ENCODE measurements around the gene ATP6V0A4. TPM values are rescaled to one million over a fixed set of nuclear protein-coding genes. Genes with fewer than 3 reads are reported as not detected.

ATP6V0A4 gene
- total and polyA plus RNA-seq, 2 of the 13 experiments (the other 11 are each of a cell fraction or from before 2014, with no cell fraction given) = 0.24 to 0.25 TPM

DNA sequence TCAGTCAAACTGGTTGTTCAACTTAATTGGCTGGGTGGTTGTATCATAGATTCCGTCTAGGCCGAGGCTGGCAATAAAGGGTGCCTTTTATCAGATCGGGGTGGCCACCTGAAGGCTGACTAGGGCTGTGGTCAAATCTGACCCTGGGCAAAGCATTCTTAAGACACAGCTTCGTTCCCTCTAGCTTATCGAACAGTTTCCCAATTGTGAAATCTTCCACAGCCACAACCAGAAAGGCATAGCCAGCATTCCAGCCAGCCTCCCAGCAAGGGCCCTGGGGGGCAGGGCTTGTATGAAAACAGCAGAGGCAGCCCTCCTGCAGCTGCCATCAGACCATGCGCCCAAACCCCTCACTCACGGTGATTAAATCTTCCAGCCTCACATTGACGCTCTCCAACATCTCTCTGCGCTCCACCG lies 42.7 kb downstream of the ATP6V0A4 start:
- H3K9me3 ChIP-seq (ENCODE audit: low read length) = no peaks in the 10 kb centered on the region
- peaks cover 67% of the 10 kb centered on the region for H3K4me1 ChIP-seq (ENCODE audit: insufficient read depth, low read length)
- WGBS (ENCODE audit: low lambda C conversion rate) = 51% methylated on average over 8 of the region's 10 CpGs
- H3K36me3 ChIP-seq (replicated peaks in 1 of 2; ENCODE audit: control insufficient read depth in 1 of 2, insufficient read depth in 2 of 2, low read length in 2 of 2) = no peaks in the 10 kb centered on the region
- FAIRE-seq (no peak), DNase-seq (ENCODE audit: low spot score) (peak; percentile 14), ATAC-seq (no peak)
- H3K27ac ChIP-seq (ENCODE audit: extremely low read length, insufficient read depth, low read length) = no peak overlapping the region
- no peak overlapping the region for H2AFZ ChIP-seq (ENCODE audit: low read length)
- intact Hi-C loops (cut with micrococcal nuclease; ENCODE audit: unreplicated experiment) (no loop called here), in situ Hi-C loops (cut with HindIII; ENCODE audit: extremely low pct_ligation_motif_present, low pct_unique_long_range_greater_than_20kb) (no loop called here)
- no peak overlapping the region for H3K4me3 ChIP-seq (replicated peaks in 1 of 3; ENCODE audit: insufficient read depth in 1 of 3, low read depth in 2 of 3, low read length in 3 of 3)
- BruUV-seq (replicated peaks) = no TSS peak
- ChIA-PET CTCF (ENCODE audit: low intra/inter-chr PET ratio, low total read pairs) (no interaction called here), POLR2A (no interaction called here)
- H3K27me3 ChIP-seq (ENCODE audit: control insufficient read depth in 1 of 2, insufficient read depth in 2 of 2, low read length in 2 of 2) = peaks cover 0 to 3% of the 10 kb centered on the region in 2 experiments; a peak in 1 of 5 replicates
- no peak overlapping the region for H3K9ac ChIP-seq (ENCODE audit: insufficient read depth, low read depth, low read length)
- H4K20me1 ChIP-seq (ENCODE audit: insufficient read depth, low read length) = no peaks in the 10 kb centered on the region
- H3K4me2 ChIP-seq (ENCODE audit: low read depth, low read length) = peak overlapping the region; percentile 30; the same call in 1 of the 2 replicates
- no peaks in the 10 kb centered on the region for H3K79me2 ChIP-seq (ENCODE audit: insufficient read depth, low read length)
- TF ChIP-seq ZNF782 (CRISPR knock-in tag; IDR thresholded peaks at IDR 0.05; ENCODE audit: borderline replicate concordance) (no peak), ZNF616 (CRISPR knock-in tag; IDR thresholded peaks at IDR 0.05; ENCODE audit: low read depth) (no peak), SIX4 (CRISPR knock-in tag; IDR thresholded peaks at IDR 0.05) (no peak), MBD4 (IDR thresholded peaks at IDR 0.05; ENCODE audit: borderline replicate concordance, low read length) (no peak), TGIF2 (CRISPR knock-in tag; IDR thresholded peaks at IDR 0.05) (no peak), NPAS2 (CRISPR knock-in tag; IDR thresholded peaks at IDR 0.05; ENCODE audit: borderline replicate concordance) (no peak), ZKSCAN1 (IDR thresholded peaks at IDR 0.05; ENCODE audit: low read length) (no peak), NR2C2 (CRISPR knock-in tag; IDR thresholded peaks at IDR 0.05; ENCODE audit: borderline replicate concordance) (no peak), REXO4 (CRISPR knock-in tag; IDR thresholded peaks at IDR 0.05; ENCODE audit: borderline replicate concordance) (no peak), NFIB (CRISPR knock-in tag; IDR thresholded peaks at IDR 0.05; ENCODE audit: borderline replicate concordance) (no peak), ZNF563 (CRISPR knock-in tag; IDR thresholded peaks at IDR 0.05) (no peak), ZMYM3 (CRISPR knock-in tag; IDR thresholded peaks at IDR 0.05) (no peak)
- TF ChIP-seq, protein P1, sequence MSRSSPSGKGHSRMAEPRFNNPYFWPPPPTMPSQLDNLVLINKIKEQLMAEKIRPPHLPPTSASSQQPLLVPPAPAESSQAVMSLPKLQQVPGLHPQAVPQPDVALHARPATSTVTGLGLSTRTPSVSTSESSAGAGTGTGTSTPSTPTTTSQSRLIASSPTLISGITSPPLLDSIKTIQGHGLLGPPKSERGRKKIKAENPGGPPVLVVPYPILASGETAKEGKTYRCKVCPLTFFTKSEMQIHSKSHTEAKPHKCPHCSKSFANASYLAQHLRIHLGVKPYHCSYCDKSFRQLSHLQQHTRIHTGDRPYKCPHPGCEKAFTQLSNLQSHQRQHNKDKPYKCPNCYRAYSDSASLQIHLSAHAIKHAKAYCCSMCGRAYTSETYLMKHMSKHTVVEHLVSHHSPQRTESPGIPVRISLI (CRISPR knock-in tag; IDR thresholded peaks at IDR 0.05; ENCODE audit: borderline replicate concordance) = no peak
- TF ChIP-seq, protein P2, sequence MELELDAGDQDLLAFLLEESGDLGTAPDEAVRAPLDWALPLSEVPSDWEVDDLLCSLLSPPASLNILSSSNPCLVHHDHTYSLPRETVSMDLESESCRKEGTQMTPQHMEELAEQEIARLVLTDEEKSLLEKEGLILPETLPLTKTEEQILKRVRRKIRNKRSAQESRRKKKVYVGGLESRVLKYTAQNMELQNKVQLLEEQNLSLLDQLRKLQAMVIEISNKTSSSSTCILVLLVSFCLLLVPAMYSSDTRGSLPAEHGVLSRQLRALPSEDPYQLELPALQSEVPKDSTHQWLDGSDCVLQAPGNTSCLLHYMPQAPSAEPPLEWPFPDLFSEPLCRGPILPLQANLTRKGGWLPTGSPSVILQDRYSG (CRISPR knock-in tag; IDR thresholded peaks at IDR 0.05) = no peak
- TF ChIP-seq, protein P3, sequence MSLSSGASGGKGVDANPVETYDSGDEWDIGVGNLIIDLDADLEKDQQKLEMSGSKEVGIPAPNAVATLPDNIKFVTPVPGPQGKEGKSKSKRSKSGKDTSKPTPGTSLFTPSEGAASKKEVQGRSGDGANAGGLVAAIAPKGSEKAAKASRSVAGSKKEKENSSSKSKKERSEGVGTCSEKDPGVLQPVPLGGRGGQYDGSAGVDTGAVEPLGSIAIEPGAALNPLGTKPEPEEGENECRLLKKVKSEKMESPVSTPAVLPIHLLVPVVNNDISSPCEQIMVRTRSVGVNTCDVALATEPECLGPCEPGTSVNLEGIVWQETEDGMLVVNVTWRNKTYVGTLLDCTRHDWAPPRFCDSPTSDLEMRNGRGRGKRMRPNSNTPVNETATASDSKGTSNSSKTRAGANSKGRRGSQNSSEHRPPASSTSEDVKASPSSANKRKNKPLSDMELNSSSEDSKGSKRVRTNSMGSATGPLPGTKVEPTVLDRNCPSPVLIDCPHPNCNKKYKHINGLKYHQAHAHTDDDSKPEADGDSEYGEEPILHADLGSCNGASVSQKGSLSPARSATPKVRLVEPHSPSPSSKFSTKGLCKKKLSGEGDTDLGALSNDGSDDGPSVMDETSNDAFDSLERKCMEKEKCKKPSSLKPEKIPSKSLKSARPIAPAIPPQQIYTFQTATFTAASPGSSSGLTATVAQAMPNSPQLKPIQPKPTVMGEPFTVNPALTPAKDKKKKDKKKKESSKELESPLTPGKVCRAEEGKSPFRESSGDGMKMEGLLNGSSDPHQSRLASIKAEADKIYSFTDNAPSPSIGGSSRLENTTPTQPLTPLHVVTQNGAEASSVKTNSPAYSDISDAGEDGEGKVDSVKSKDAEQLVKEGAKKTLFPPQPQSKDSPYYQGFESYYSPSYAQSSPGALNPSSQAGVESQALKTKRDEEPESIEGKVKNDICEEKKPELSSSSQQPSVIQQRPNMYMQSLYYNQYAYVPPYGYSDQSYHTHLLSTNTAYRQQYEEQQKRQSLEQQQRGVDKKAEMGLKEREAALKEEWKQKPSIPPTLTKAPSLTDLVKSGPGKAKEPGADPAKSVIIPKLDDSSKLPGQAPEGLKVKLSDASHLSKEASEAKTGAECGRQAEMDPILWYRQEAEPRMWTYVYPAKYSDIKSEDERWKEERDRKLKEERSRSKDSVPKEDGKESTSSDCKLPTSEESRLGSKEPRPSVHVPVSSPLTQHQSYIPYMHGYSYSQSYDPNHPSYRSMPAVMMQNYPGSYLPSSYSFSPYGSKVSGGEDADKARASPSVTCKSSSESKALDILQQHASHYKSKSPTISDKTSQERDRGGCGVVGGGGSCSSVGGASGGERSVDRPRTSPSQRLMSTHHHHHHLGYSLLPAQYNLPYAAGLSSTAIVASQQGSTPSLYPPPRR (CRISPR knock-in tag; IDR thresholded peaks at IDR 0.05; ENCODE audit: borderline replicate concordance) = no peak
- TF ChIP-seq, protein P4, sequence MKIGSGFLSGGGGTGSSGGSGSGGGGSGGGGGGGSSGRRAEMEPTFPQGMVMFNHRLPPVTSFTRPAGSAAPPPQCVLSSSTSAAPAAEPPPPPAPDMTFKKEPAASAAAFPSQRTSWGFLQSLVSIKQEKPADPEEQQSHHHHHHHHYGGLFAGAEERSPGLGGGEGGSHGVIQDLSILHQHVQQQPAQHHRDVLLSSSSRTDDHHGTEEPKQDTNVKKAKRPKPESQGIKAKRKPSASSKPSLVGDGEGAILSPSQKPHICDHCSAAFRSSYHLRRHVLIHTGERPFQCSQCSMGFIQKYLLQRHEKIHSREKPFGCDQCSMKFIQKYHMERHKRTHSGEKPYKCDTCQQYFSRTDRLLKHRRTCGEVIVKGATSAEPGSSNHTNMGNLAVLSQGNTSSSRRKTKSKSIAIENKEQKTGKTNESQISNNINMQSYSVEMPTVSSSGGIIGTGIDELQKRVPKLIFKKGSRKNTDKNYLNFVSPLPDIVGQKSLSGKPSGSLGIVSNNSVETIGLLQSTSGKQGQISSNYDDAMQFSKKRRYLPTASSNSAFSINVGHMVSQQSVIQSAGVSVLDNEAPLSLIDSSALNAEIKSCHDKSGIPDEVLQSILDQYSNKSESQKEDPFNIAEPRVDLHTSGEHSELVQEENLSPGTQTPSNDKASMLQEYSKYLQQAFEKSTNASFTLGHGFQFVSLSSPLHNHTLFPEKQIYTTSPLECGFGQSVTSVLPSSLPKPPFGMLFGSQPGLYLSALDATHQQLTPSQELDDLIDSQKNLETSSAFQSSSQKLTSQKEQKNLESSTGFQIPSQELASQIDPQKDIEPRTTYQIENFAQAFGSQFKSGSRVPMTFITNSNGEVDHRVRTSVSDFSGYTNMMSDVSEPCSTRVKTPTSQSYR (CRISPR knock-in tag; IDR thresholded peaks at IDR 0.05; ENCODE audit: borderline replicate concordance) = 0 out of 2 replicates have a peak, but pooled peaks have one; percentile 20

Measured in HepG2 (cell line).